KOPT-K1 (cell line): ENCODE data around the gene BMERB1.
"Not testable (repeated sequence)": the region's sequence is repeated elsewhere in the genome, so short reads cannot be mapped to it uniquely, and the experiment has no call there.

Experiments used
- H3K27ac ChIP-seq: fragments of 200-600 bp; sonication (generic); 2 replicates; pipeline ENCODE4 v1.5.1; 2016; ENCODE audit warnings: antibody characterized with exemption, mild to moderate bottlenecking, low read depth, low read length; ENCODE audit not compliant: poor library complexity, severe bottlenecking
- H3K36me3 ChIP-seq: fragments of 200-600 bp; sonication (generic); 2 replicates; pipeline ENCODE4 v1.5.1; 2017; ENCODE audit warnings: antibody characterized with exemption, mild to moderate bottlenecking, low read length, moderate library complexity; ENCODE audit not compliant: insufficient read depth
- H3K9me3 ChIP-seq: fragments of 200-600 bp; sonication (generic); 2 replicates; pipeline ENCODE4 v1.5.1; 2017; ENCODE audit warnings: antibody characterized with exemption, low read length, mild to moderate bottlenecking; ENCODE audit not compliant: insufficient read depth, poor library complexity, severe bottlenecking

The BMERB1 gene

GRCh38 chr16:15407756-15408155, 26.6 kb upstream of the BMERB1 start:
- not testable (repeated sequence) for H3K27ac ChIP-seq, H3K36me3 ChIP-seq, H3K9me3 ChIP-seq

GRCh38 chr16:15409476-15409875, 24.9 kb upstream of the BMERB1 start:
- H3K36me3 ChIP-seq, result not testable (repeated sequence)

DNA sequence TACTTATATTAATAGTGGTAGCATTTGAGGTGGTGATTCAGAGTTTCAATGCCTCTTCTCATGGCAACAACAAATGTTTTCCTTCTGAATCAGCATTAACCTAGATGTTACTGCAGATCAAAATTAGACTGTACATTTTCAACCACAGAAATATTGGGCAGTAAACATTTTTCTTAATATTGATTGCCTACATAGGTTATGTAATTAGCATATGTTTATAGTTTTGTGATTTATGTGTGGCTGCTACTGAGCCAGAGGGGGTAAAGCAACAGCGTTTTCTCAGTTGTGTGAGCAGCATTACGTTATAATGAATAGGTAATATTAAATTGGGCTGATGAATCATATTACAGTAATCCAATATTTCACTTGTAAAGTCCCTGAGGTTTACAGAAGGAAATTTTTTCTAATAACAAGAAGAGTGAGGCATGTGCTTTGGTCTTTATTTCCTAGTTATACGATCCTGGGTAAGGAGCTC, 18.8 kb upstream of the BMERB1 start:
- H3K36me3 ChIP-seq, result no peaks in the 10 kb centered on the region
- H3K9me3 ChIP-seq, result no peaks in the 10 kb centered on the region
- no peak overlapping the region for H3K27ac ChIP-seq

More at GRCh38 chr16:15409476-15409875, 24.9 kb upstream of the BMERB1 start:
- H3K27ac ChIP-seq, H3K9me3 ChIP-seq: not testable (repeated sequence)

DNA sequence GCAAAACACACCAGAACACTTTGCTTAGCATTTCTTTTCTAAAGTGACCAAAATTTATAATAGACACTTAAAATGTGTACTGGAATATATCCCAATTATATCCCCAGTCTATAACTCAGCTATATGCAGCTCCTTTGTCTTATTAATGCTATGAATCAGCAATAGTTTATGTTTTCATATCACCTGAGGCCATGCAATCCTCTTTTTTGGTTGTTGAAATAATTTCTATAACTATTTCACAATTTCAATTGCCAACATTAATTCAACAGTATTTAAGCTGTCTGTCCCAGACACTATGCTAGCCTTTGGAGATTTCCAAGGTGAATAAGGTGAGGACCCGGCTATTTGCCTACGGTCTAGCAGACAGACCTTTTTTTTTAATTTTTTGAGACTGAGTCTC, 17.2 kb upstream of the BMERB1 start:
- no peak overlapping the region for H3K27ac ChIP-seq
- no peaks in the 10 kb centered on the region for H3K9me3 ChIP-seq
- H3K36me3 ChIP-seq, result no peaks in the 10 kb centered on the region

DNA sequence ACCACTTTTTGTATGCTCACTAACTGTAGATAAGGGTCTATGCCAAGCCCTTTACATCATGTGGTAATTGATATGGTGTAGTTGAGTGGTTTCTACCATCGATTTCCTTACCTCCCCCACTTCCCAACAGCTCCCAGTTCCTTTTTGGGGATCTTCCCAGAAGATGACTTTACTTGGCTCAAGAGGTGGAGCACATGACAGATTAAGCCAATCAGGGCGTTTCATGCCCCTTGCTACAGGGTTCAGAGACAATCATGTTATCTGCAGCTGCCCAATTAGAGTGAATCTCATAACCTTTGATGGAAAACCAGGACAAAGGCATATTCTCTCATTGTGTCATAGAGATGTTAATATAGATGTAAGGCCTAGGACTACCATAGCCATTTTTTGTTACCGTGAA, 16.2 kb upstream of the BMERB1 start:
- Histone ChIP-seq H3K27ac (no peak overlapping the region), H3K9me3 (no peaks in the 10 kb centered on the region), H3K36me3 (no peaks in the 10 kb centered on the region)

DNA sequence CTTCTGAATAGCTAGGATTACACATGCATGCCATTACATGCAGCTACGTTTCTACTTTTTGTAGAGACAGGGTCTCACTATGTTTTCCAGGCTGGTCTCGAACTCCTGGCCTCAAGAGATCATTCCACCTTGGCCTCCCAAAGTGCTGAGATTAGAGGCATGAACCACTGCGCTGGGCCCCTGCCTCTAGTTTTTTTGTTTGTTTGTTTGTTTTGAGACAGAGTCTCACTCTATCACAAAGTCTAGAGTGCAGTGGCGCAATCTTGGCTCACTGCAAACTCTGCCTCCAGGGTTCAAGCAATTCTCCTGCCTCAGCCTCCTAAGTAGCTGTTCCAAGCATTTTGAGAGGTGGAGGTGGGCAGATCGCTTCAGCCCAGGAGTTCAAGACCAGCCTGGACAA, 12.7 kb upstream of the BMERB1 start:
- not testable (repeated sequence) for H3K27ac ChIP-seq, H3K9me3 ChIP-seq, H3K36me3 ChIP-seq

- H3K36me3 ChIP-seq, result no peaks in the 10 kb centered on the region
- H3K9me3 ChIP-seq, result no peaks in the 10 kb centered on the region
- H3K27ac ChIP-seq, result no peak overlapping the region
Observed at GRCh38 chr16:15422222-15422621, 12.2 kb upstream of the BMERB1 start.

- no peak overlapping the region for H3K27ac ChIP-seq
- no peaks in the 10 kb centered on the region for H3K9me3 ChIP-seq
- no peaks in the 10 kb centered on the region for H3K36me3 ChIP-seq
Observed at GRCh38 chr16:15425861-15426260, 8.5 kb upstream of the BMERB1 start.

DNA sequence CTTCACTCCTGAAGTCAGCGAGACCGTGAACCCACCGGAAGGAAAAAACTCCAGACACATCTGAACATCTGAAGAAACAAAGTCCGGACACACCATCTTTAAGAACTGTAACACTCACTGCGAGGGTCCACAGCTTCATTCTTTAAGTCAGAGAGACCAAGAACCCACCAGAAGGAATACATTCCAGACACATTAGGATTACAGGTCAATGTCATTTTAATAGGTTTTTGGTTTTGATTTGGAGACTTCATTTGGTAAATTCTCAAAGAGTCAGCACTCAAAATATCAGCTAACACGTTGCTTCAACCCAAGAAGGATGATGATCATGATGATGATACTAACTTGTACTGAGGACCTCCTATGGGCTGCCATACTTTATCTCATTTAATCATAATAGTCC, 7.6 kb upstream of the BMERB1 start:
- Histone ChIP-seq H3K27ac (no peak overlapping the region), H3K9me3 (no peaks in the 10 kb centered on the region), H3K36me3 (no peaks in the 10 kb centered on the region)

DNA sequence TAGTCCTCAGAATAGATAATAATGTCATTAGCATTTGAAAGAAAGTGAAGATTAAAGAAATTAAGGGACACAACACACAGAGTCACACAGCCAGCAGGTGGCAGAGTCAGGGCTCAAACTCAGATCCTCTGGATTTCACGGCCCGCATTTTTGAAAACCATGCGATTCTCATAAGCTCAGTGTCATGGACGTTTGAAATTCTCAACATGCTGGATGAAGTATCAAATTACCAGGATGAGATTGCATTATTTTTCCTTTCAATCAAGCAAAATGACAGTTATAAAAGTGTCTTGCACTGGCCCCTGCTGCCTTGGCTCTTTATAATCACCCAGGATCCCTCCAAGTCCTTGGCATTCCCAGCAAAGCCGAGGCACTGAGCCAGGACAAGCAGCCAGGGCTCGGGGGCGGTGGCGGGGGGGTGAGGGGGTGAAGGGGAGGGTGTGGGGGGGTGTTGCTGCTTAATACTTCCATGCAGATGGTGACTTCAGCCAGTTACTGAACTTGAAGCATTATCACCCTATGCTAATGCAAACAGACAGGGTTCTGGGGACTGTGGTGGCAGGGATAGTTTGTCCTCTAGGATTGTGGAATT, 6.6 kb upstream of the BMERB1 start:
- Histone ChIP-seq H3K27ac (no peak overlapping the region), H3K9me3 (no peaks in the 10 kb centered on the region), H3K36me3 (no peaks in the 10 kb centered on the region)

DNA sequence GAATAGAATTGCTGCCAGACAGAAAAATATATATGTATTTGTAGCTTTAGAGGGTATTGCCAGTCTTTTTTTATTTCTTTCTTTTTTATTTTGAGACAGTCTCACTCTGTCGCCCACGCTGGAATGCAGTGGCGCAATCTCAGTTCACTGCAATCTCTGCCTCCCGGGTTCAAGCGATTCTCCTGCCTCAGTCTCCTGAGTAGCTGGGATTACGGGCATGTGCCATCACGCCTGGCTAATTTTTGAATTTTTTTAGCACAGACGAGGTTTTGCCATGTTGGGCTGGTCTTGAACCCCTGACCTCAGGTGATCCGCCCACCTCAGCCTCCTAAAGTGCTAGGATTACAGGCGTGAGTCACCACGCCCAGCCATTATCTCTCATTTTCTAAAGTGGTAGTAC, 3.5 kb upstream of the BMERB1 start:
- H3K36me3 ChIP-seq, H3K9me3 ChIP-seq, H3K27ac ChIP-seq: not testable (repeated sequence)

- Histone ChIP-seq H3K36me3 (no peaks in the 10 kb centered on the region), H3K27ac (no peak overlapping the region), H3K9me3 (no peaks in the 10 kb centered on the region)
Observed at GRCh38 chr16:15434079-15434424, 336 bp upstream of the BMERB1 start.

- Histone ChIP-seq H3K36me3 (no peaks in the 10 kb centered on the region), H3K27ac (no peak overlapping the region), H3K9me3 (no peaks in the 10 kb centered on the region)
Observed at GRCh38 chr16:15435216-15435864, 952 bp downstream of the BMERB1 start.

DNA sequence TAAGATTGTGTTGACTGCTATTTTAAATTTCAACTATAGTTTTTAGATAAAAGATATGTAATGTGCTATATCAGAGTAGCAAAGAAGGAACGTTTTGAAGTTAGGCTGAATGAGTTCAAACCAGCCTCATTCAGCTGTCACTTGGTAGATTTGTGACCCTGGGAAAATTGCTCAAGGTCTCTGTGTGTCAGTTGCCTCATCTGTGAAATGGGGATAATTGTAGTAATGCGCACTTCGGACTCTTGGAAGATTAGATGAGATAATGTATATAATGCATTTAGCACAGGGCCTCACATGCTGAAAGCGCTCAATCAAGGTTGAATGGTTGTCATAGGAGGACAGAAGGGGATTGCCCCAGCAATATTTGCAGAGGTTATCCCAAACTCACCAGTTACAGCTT, 4.7 kb downstream of the BMERB1 start:
- Histone ChIP-seq H3K9me3 (no peaks in the 10 kb centered on the region), H3K27ac (no peak overlapping the region), H3K36me3 (no peaks in the 10 kb centered on the region)

GRCh38 chr16:15439521-15439920, 5.1 kb downstream of the BMERB1 start:
- H3K27ac ChIP-seq, result no peak overlapping the region
- H3K36me3 ChIP-seq, result no peaks in the 10 kb centered on the region
- H3K9me3 ChIP-seq, result no peaks in the 10 kb centered on the region

DNA sequence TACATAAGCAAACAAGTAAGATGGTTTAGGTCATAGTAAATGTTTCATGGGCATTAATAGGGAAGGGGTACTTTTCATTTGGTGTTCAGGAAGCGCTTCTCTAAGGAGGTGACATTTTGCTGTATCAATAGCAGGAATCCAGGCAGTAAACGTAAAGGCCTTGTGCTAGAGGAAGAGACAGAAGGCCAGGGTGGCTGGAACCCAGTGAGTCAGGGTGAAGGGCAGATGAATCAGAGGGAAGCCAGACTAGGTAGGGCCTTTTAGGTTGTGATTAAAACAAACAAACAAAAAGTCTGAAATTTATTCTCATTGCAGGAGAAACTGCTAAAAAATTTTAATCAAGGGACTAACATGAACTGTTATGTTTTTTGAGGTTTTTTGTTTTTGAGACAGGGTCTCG, 6.5 kb downstream of the BMERB1 start:
- Histone ChIP-seq H3K36me3 (no peaks in the 10 kb centered on the region), H3K9me3 (peaks cover 11% of the 10 kb centered on the region), H3K27ac (no peak overlapping the region)
